IPS-20b (cell line): ENCODE results near the gene CACNA2D2.
"Not testable (repeated sequence)": the region's sequence is repeated elsewhere in the genome, so short reads cannot be mapped to it uniquely, and the experiment has no call there.

ENCODE experiments used
- H3K27ac ChIP-seq: one replicate; pipeline ENCODE4 v1.5.1; 2013; ENCODE audit warnings: low read length
- H3K27me3 ChIP-seq: 2 replicates; pipeline ENCODE4 v1.6.1; 2013; ENCODE audit warnings: mild to moderate bottlenecking, low read length, inconsistent platforms; ENCODE audit not compliant: insufficient read depth
- H3K36me3 ChIP-seq: 2 replicates; pipeline ENCODE4 v1.6.1; 2013; ENCODE audit warnings: low read depth, mild to moderate bottlenecking, inconsistent platforms, low read length, moderate library complexity; ENCODE audit not compliant: insufficient read depth
- H3K4me1 ChIP-seq: 2 replicates; pipeline ENCODE4 v1.6.1; 2013; ENCODE audit warnings: mild to moderate bottlenecking, control low read depth, inconsistent platforms, low read length, moderate library complexity; ENCODE audit not compliant: insufficient read depth
- H3K4me3 ChIP-seq: 2 replicates; pipeline ENCODE4 v1.5.1; 2013; ENCODE audit warnings: mild to moderate bottlenecking, low read length, inconsistent platforms
- H3K9ac ChIP-seq: 2 replicates; pipeline ENCODE4 v1.6.1; 2013; ENCODE audit warnings: low read depth, mild to moderate bottlenecking, inconsistent platforms, low read length, moderate library complexity
- H3K9me3 ChIP-seq: 2 replicates; pipeline ENCODE4 v1.6.1; 2013; ENCODE audit warnings: mild to moderate bottlenecking, low read depth, low read length, inconsistent platforms; ENCODE audit not compliant: insufficient read depth

The CACNA2D2 gene

DNA sequence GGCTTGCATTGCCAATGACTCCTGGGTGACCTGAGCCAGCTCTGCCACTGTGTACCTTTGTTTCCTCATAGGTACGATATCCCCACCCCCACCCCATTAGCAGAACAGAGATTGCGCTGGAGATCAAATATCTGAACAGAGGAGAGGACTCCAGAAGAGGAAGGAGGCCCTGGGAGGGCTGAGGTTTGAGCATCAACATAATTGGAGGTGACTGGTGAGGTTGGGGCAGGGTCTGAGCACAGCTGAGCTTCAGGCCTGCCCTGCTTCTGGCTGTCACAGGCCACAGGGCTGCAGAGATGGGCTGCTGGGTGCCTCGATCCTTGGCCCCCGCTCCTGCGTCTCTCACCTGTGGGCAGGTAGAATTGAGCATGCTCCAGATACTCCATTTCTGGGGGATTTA, 21.3 kb upstream of the CACNA2D2 start:
- H3K36me3 ChIP-seq: no peaks in the 10 kb centered on the region
- peaks cover 14% of the 10 kb centered on the region for H3K27me3 ChIP-seq
- no peaks in the 10 kb centered on the region for H3K9me3 ChIP-seq
- no peak overlapping the region for H3K27ac ChIP-seq
- no peak overlapping the region for H3K9ac ChIP-seq
- H3K4me1 ChIP-seq: peaks cover 16% of the 10 kb centered on the region
- H3K4me3 ChIP-seq: no peak overlapping the region

DNA sequence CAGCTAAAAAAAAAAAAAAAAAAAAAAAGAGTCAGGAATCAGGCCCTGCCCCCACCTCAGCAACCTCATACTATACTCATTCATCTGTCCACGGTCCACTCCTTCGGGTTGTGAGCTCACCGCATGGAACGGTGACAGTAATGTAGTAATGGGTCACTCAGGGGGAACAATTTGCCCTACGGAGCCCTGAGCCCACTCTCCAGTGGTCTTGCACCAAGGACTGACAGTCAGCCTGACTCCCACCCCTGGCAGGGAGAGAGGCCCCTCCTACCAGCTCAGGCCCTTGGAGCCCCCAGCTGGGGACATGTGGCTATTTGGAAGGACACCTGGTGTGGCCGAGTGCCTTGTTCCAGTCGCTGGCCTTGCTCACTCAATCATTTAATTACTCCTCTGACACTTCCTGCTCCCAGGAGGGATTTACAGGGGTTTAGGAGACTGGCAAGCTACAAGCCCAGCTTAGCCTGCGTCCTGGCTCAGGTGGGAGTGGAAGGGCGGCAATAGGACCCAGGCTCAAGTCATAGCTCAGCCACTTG, 19.9 kb upstream of the CACNA2D2 start:
- peaks cover 17% of the 10 kb centered on the region for H3K4me1 ChIP-seq
- no peak overlapping the region for H3K27ac ChIP-seq
- no peaks in the 10 kb centered on the region for H3K9me3 ChIP-seq
- no peak overlapping the region for H3K9ac ChIP-seq
- no peaks in the 10 kb centered on the region for H3K27me3 ChIP-seq
- no peak overlapping the region for H3K4me3 ChIP-seq
- H3K36me3 ChIP-seq: no peaks in the 10 kb centered on the region

DNA sequence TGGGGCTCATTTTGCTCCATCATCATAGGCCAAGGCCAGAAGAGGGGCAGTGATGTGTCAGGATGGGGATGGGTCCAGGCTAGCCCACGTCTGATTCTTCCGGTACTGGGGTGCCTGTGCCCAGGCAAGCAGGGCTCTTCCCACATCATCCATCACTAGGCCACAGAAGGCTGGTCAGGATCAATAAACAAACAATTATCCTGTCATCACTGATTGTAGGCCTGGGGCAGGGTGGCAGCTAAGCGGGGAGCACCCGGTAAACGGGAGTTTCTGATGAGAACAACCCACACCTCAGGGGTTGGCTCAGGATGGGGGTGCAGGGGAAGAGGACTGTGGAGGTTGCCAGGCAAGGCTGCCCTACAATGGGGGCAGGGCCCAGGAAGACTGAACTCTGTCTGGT, 18.1 kb upstream of the CACNA2D2 start:
- Histone ChIP-seq H3K36me3 (no peaks in the 10 kb centered on the region), H3K4me3 (no peak overlapping the region), H3K9me3 (no peaks in the 10 kb centered on the region), H3K9ac (no peak overlapping the region), H3K4me1 (peaks cover 29% of the 10 kb centered on the region), H3K27me3 (no peaks in the 10 kb centered on the region), H3K27ac (no peak overlapping the region)

DNA sequence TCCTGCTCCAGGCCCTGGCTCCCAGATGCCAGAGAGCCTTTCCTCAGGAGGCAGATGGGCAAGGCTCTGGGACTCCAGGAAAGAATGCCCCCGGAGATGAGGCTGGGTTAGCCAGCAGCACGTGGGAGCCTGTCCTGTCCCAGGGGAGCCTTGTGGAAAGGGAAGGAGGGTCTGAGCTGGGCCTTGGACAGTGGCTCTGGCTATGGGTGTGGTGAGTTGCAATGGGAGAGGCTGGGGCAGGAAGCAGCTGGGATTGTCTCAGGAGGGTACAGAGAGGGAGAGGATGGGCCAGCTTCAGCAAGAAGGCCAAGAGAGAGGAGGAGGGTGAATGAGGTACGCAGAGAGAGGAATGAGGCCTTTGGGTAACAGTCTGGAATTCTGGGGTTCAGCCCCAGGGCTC, 17.4 kb upstream of the CACNA2D2 start:
- H3K9ac ChIP-seq: peak overlapping the region; percentile 16
- no peaks in the 10 kb centered on the region for H3K27me3 ChIP-seq
- H3K9me3 ChIP-seq: no peaks in the 10 kb centered on the region
- no peak overlapping the region for H3K4me3 ChIP-seq
- H3K36me3 ChIP-seq: no peaks in the 10 kb centered on the region
- no peak overlapping the region for H3K27ac ChIP-seq
- H3K4me1 ChIP-seq: peaks cover 33% of the 10 kb centered on the region

DNA sequence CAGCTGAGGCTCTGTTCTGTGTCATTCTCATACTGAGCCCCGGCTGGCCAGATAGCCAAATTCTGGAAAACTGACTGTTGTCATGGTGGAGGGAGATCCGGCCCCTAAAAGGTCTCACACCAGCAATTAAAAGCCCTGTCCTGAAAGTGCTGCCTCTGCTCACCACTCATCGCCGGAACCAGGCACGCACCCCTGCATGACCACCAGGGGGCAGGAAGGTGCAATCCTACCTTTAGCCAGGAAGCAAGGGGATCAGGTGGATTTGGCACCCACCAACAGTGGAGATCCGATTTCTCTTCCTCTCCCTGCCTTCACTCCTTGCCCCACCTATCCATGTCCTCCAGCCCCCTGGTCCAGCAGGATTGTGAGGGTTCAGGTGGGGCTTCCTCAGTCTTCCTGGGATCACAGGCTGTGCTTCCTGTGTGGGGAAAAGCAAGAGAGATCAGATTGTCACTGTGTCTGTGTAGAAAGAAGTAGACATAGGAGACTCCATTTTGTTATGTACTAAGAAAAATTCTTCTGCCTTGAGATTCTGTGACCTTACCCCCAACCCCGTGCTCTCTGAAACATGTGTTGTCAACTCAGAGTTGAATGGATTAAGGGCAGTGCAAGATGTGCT, 16.1 kb upstream of the CACNA2D2 start:
- no peaks in the 10 kb centered on the region for H3K27me3 ChIP-seq
- H3K4me3 ChIP-seq: no peak overlapping the region
- H3K4me1 ChIP-seq: peaks cover 42% of the 10 kb centered on the region
- H3K36me3 ChIP-seq: no peaks in the 10 kb centered on the region
- H3K9me3 ChIP-seq: no peaks in the 10 kb centered on the region
- no peak overlapping the region for H3K9ac ChIP-seq
- H3K27ac ChIP-seq: no peak overlapping the region

DNA sequence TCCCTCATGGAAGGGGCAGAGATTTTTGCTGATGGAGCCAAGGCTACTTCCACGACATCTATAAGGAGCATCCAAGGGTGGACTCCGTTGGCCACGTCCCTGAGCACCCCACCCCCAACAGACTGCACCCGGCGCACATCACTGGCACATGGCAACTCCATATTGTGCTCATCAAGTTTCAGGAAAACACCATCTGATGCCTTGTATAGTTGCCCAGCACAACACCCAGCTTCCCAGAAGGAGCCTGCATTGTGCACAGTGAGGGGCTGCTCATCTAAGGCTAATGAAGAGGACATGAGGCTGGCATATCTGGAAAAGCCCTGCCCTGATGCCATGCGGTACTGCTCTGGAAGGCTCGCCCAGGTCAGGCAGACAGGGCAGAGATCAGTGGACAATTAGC, 15.0 kb upstream of the CACNA2D2 start:
- H3K36me3 ChIP-seq: no peaks in the 10 kb centered on the region
- H3K4me3 ChIP-seq: no peak overlapping the region
- no peaks in the 10 kb centered on the region for H3K27me3 ChIP-seq
- peaks cover 42% of the 10 kb centered on the region for H3K4me1 ChIP-seq
- no peak overlapping the region for H3K27ac ChIP-seq
- no peaks in the 10 kb centered on the region for H3K9me3 ChIP-seq
- no peak overlapping the region for H3K9ac ChIP-seq

DNA sequence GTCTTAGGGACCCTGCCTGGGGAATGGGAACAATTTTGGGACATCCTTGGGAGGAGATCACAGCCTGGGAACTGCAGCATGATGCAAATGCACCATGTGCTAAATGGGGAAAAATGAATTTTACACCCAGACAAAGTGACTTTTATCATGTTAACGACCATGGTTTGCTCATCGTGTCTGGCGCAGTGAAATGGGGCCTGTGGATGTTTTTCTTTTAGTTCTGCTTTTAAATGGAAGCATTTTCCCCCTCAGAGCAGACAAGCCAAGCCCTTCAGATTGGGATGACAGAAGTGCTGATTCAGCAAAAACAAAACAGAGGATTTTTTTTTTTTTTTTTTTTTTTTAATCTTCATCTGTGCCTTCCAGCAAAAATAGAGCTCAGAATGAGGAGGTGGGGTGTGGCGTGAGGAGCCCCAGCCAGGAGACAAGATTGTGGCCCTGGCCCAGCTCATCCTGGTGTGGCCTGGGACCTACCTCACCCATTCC, 14.3 kb upstream of the CACNA2D2 start:
- Histone ChIP-seq H3K4me1 (peaks cover 42% of the 10 kb centered on the region), H3K27me3 (no peaks in the 10 kb centered on the region), H3K9me3 (no peaks in the 10 kb centered on the region), H3K36me3 (no peaks in the 10 kb centered on the region), H3K9ac (no peak overlapping the region; the same call in 1 of the 2 replicates), H3K27ac (peak overlapping the region; percentile 40), H3K4me3 (no peak overlapping the region)

DNA sequence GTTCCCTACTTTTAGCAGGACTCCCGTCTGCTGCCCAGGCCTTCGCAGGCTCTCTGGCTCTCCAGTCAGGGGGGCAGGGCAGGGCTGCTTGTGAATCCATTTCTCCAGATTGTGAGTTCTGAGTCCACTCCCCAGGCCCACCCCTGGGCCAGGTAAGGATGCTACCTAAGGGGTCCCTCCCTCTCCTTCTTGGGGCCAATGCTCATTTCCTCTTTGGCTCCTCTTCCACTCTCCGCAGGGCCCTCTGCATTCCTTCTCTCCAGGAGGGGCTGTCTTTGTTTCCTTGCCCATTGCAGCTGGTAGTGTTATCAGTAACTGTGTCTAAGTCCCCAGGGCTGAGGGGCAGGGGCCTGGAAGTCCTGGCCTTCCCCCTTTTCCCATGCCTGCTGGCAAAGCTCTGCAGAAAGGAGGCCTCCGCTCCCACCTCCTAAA, 13.0 kb upstream of the CACNA2D2 start:
- Histone ChIP-seq H3K27me3 (no peaks in the 10 kb centered on the region), H3K27ac (no peak overlapping the region), H3K36me3 (no peaks in the 10 kb centered on the region), H3K4me1 (peaks cover 36% of the 10 kb centered on the region), H3K9me3 (no peaks in the 10 kb centered on the region), H3K9ac (peak overlapping the region; percentile 63; the same call in 1 of the 2 replicates), H3K4me3 (peak overlapping the region; percentile 55; the same call in 1 of the 2 replicates)

DNA sequence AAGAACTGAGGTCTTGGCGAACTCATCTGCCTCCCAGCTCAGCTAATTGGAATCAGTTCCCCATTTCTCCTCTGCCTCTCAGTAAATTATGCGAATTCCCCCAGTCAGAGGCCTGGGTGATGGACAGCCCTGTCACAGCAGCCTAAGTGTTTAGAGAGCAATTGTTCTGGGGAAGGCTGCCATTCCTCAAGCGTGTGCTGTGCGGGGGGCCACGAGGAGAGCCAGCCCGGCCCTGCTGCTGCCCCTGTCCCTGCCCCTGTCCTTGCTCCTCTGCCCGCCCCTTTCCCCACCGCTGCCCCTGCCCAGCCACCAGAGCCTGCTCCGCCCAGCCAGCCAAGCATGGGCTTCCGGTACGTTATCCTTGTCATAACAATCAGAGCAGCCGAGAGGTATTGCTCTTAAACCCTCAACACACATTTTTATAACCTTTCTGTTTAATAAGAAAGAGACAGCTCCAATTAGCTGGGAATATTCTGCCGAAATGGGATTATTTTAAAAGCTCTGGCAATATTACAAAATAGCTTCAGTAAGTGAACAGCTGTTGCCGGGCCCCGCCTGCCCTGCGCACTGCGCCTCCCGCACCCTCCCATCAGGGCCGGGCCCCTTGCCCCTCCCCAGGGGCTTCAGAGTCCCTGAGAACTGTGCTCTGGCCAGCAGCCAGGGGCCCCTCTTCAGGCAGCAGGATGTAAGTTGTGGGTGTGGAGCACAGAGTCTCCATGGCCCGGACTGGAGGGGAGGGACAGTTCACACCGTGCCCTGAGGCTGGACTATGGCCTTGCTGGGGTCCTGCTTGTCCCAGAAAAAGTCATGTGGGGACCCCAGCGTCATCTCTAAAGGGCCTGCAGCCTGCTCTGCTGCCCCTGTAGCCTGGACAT, 12.4 kb upstream of the CACNA2D2 start:
- H3K4me1 ChIP-seq: peaks cover 29% of the 10 kb centered on the region
- H3K36me3 ChIP-seq: no peaks in the 10 kb centered on the region
- H3K9me3 ChIP-seq: no peaks in the 10 kb centered on the region
- H3K27ac ChIP-seq: peak overlapping the region; percentile 58
- H3K4me3 ChIP-seq: peak overlapping the region; percentile 55; the same call in 1 of the 2 replicates
- H3K27me3 ChIP-seq: no peaks in the 10 kb centered on the region
- peak overlapping the region; percentile 58; the same call in 1 of the 2 replicates for H3K9ac ChIP-seq

DNA sequence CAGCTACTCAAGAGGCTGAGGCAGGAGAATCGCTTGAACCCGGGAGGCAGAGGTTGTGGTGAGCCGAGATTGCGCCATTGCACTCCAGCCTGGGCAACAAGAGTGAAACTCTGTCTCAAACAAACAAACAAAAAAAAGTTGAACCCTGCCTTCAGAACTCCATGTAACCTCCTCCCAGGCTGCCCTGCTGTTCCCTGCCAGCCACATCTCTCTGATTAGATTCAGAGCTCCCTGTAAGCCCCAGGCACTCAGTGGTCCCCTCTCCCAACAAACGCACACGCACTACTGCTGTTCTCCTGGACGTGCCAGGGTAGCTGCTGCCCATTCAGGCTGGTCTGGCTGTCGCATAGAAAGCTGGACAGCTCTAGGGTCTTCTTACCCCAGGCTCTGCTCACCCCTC, 9.5 kb upstream of the CACNA2D2 start:
- H3K9me3 ChIP-seq, H3K4me3 ChIP-seq, H3K27ac ChIP-seq, H3K27me3 ChIP-seq, H3K36me3 ChIP-seq, H3K9ac ChIP-seq: not testable (repeated sequence)
- peaks cover 25% of the 10 kb centered on the region for H3K4me1 ChIP-seq

DNA sequence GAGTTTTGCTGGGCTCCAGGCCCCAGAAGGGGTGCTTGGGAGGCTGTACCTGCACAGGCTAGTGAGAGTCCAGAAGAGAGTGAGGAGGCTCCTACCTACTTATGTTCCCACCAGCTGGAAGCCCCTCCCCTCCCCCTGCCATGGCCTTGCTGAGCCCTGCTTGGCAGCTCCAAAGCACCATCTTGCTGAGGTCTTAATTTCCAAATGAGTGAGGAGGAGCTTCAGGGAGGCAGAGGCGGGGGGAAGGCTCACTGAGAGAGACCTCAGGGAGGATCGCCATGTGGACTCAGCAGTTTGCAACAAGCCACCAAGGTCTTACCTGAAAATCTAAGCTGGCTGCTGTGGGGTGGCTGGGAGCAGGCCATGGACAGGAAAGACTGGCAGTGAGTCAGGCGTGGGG, 8.7 kb upstream of the CACNA2D2 start:
- Histone ChIP-seq H3K4me3 (no peak overlapping the region), H3K9ac (no peak overlapping the region), H3K27ac (no peak overlapping the region), H3K4me1 (peaks cover 19% of the 10 kb centered on the region), H3K36me3 (no peaks in the 10 kb centered on the region), H3K9me3 (no peaks in the 10 kb centered on the region), H3K27me3 (no peaks in the 10 kb centered on the region; the same call in 1 of the 2 replicates)
